WTC11 (cell line): Measurements from ENCODE around the gene KRTAP2-3. TPM values are rescaled to one million over a fixed set of nuclear protein-coding genes. Genes with fewer than 3 reads are reported as not detected.

ENCODE experiments used
- ATAC-seq: fragments of 200-7000 bp; cut with Tn5 transposase; 2 replicates; pipeline ENCODE4 v1.10.0; 2021; ENCODE audit warnings: mild to moderate bottlenecking, moderate library complexity
- CTCF ChIA-PET: fragments of 300-600 bp; sonication (Branson Sonifier 250); formaldehyde crosslinking; loops from one replicate; lab custom pipeline; 2021; ENCODE audit warnings: antibody characterized with exemption; lab: Charles Lee
- POLR2A ChIA-PET: fragments of 350-600 bp; sonication (Branson Sonifier 250); formaldehyde crosslinking; loops from one replicate; lab custom pipeline; 2021; ENCODE audit warnings: antibody characterized with exemption; lab: Charles Lee
- DNase-seq: peaks from one replicate; pipeline ENCODE4 v3.0.0; 2021; ENCODE audit warnings: low spot score
- H3K27ac Mint-ChIP-seq: 2 replicates; pipeline ENCODE4 v1.8.0; 2021; ENCODE audit warnings: mixed read lengths
- H3K27me3 Mint-ChIP-seq: 2 replicates; pipeline ENCODE4 v1.8.0; 2021; ENCODE audit warnings: low read depth, mild to moderate bottlenecking, moderate library complexity, mixed read lengths
- H3K36me3 Mint-ChIP-seq: 2 replicates; pipeline ENCODE4 v1.8.0; 2021; ENCODE audit warnings: mixed read lengths
- H3K4me1 Mint-ChIP-seq: 2 replicates; pipeline ENCODE4 v1.8.0; 2022; ENCODE audit warnings: mixed read lengths
- H3K4me3 Mint-ChIP-seq: 2 replicates; pipeline ENCODE4 v1.8.0; 2021; ENCODE audit warnings: mild to moderate bottlenecking, moderate library complexity, mixed read lengths
- H3K9me3 Mint-ChIP-seq: 2 replicates; pipeline ENCODE4 v1.8.0; 2021; ENCODE audit warnings: mixed read lengths
- CTCF ChIP-seq: fragments of 200-600 bp; IDR thresholded peaks from 2 replicates; pipeline ENCODE4 v1.8.0; 2022; ENCODE audit warnings: antibody characterized with exemption
- ELF4 ChIP-seq: sonication (generic); formaldehyde crosslinking; IDR thresholded peaks from 2 replicates; pipeline ENCODE4 v1.8.1; 2022; ENCODE audit warnings: low read depth, mild to moderate bottlenecking, moderate library complexity, missing genetic modification reagents
- ERG ChIP-seq: fragments of 250-450 bp; sonication (Bioruptor Pico); IDR thresholded peaks from 2 replicates; pipeline ENCODE4 v1.8.0; 2021; ENCODE audit warnings: mild to moderate bottlenecking
- ESRRA ChIP-seq: sonication (generic); formaldehyde crosslinking; IDR thresholded peaks from 2 replicates; pipeline ENCODE4 v1.8.1; 2022; ENCODE audit warnings: mild to moderate bottlenecking, missing genetic modification reagents, borderline replicate concordance
- FOXP4 ChIP-seq: sonication (generic); formaldehyde crosslinking; IDR thresholded peaks from 2 replicates; pipeline ENCODE4 v1.8.0; 2022; ENCODE audit warnings: mild to moderate bottlenecking, missing genetic modification reagents
- JAZF1 ChIP-seq: fragments of 250-450 bp; sonication (Bioruptor Pico); IDR thresholded peaks from 2 replicates; pipeline ENCODE4 v1.9.0; 2021; ENCODE audit warnings: moderate library complexity, mild to moderate bottlenecking, inconsistent platforms
- MYBL2 ChIP-seq: sonication (generic); formaldehyde crosslinking; IDR thresholded peaks from 2 replicates; pipeline ENCODE4 v1.8.1; 2023; ENCODE audit warnings: mild to moderate bottlenecking, moderate library complexity, missing genetic modification reagents
- NFE2L1 ChIP-seq: sonication (generic); formaldehyde crosslinking; IDR thresholded peaks from 2 replicates; pipeline ENCODE4 v1.8.1; 2023; ENCODE audit warnings: missing genetic modification reagents
- NR1H2 ChIP-seq: sonication (generic); formaldehyde crosslinking; IDR thresholded peaks from 2 replicates; pipeline ENCODE4 v1.9.0; 2021; ENCODE audit warnings: mild to moderate bottlenecking, moderate library complexity, missing genetic modification reagents
- PREB ChIP-seq: sonication (generic); formaldehyde crosslinking; IDR thresholded peaks from 2 replicates; pipeline ENCODE4 v1.8.1; 2022; ENCODE audit warnings: mild to moderate bottlenecking, missing genetic modification reagents, moderate library complexity, borderline replicate concordance
- RELA ChIP-seq: sonication (generic); formaldehyde crosslinking; IDR thresholded peaks from 2 replicates; pipeline ENCODE4 v1.8.1; 2022; ENCODE audit warnings: missing genetic modification reagents, mild to moderate bottlenecking, borderline replicate concordance
- RORB ChIP-seq: fragments of 250-450 bp; sonication (Bioruptor Pico); IDR thresholded peaks from 2 replicates; pipeline ENCODE4 v1.9.0; 2021; ENCODE audit warnings: mild to moderate bottlenecking
- SMAD3 ChIP-seq: sonication (generic); formaldehyde crosslinking; IDR thresholded peaks from 2 replicates; pipeline ENCODE4 v1.8.0; 2022; ENCODE audit warnings: missing genetic modification reagents, mild to moderate bottlenecking, borderline replicate concordance
- TCF7 ChIP-seq: sonication (generic); formaldehyde crosslinking; IDR thresholded peaks from 2 replicates; pipeline ENCODE4 v1.8.0; 2022; ENCODE audit warnings: mild to moderate bottlenecking, low read depth, missing genetic modification reagents, moderate library complexity
- TP53 ChIP-seq: sonication (generic); formaldehyde crosslinking; IDR thresholded peaks from 2 replicates; pipeline ENCODE4 v1.8.1; 2023; ENCODE audit warnings: mild to moderate bottlenecking, missing genetic modification reagents
- USF1 ChIP-seq: sonication (generic); formaldehyde crosslinking; IDR thresholded peaks from 2 replicates; pipeline ENCODE4 v1.8.0; 2022; ENCODE audit warnings: mild to moderate bottlenecking, missing genetic modification reagents
- ZNF219 ChIP-seq: sonication (generic); formaldehyde crosslinking; IDR thresholded peaks from 2 replicates; pipeline ENCODE4 v1.8.0; 2023; ENCODE audit warnings: missing genetic modification reagents, mild to moderate bottlenecking, borderline replicate concordance
- ZNF281 ChIP-seq: sonication (generic); formaldehyde crosslinking; IDR thresholded peaks from 2 replicates; pipeline ENCODE4 v1.8.0; 2023; ENCODE audit warnings: mild to moderate bottlenecking, missing genetic modification reagents
- ZNF423 ChIP-seq: fragments of 250-450 bp; sonication (Bioruptor Pico); IDR thresholded peaks from 2 replicates; pipeline ENCODE4 v2.1.2; 2022; ENCODE audit warnings: mild to moderate bottlenecking, moderate library complexity
- total RNA-seq: library from RNA; stranded (reverse); gene quantifications from 3 replicates; pipeline ENCODE4 v1.2.3, GENCODE V29; 2021
- TF ChIP-seq, protein P1 (sequence below): fragments of 250-450 bp; sonication (Bioruptor Pico); conservative IDR thresholded peaks from 2 replicates; pipeline ENCODE4 v1.9.0; 2021; ENCODE audit warnings: mild to moderate bottlenecking

Gene KRTAP2-3
- total RNA-seq, 1 experiment from 2014 or later = not detected

- DNase-seq = no peak
- ChIA-PET POLR2A (no interaction called here), CTCF (no interaction called here)
- Mint-ChIP-seq H3K27me3 (no peaks in the 10 kb centered on the region), H3K27ac (no peak within 1 kb of the TSS), H3K4me1 (peaks cover under 1% of the 10 kb centered on the region), H3K36me3 (no peaks in the 10 kb centered on the region), H3K9me3 (no peaks in the 10 kb centered on the region), H3K4me3 (no peak within 1 kb of the TSS)
- TF ChIP-seq TCF7 (CRISPR knock-in tag) (no peak), FOXP4 (CRISPR knock-in tag) (no peak), RELA (CRISPR knock-in tag) (no peak), MYBL2 (CRISPR knock-in tag) (no peak), ZNF423 (CRISPR knock-in tag) (no peak), SMAD3 (no peak), PREB (no peak), ESRRA (no peak)
- no peak for ATAC-seq
Measured at GRCh38 chr17:41029633-41030245, 30.2 kb downstream of the KRTAP2-3 start, which contains the start of gene KRTAP1-4. KRTAP1-4 (minus strand) TSS chr17:41030195; CDS start chr17:41030078, 117 bp downstream.

GRCh38 chr17:41026715-41027471, 33.0 kb downstream of the KRTAP2-3 start, which contains the start of gene KRTAP1-5:
KRTAP1-5 (minus strand) TSS chr17:41027208; CDS start chr17:41027155, 53 bp downstream.
- DNase-seq (no peak), ATAC-seq (no peak)
- H3K27me3 Mint-ChIP-seq = no peaks in the 10 kb centered on the region
- peaks cover 5% of the 10 kb centered on the region; the same call in 1 of the 2 replicates for H3K9me3 Mint-ChIP-seq
- no peaks in the 10 kb centered on the region for H3K36me3 Mint-ChIP-seq
- CTCF ChIA-PET = interaction anchor here (0.5 kb wide), 1 partner anchor 1319 kb away, joined by 3 read pairs; no protein-coding TSS in a partner anchor
- no peak within 1 kb of the TSS for H3K27ac Mint-ChIP-seq
- H3K4me3 Mint-ChIP-seq = no peak within 1 kb of the TSS
- POLR2A ChIA-PET = no interaction called here
- no peaks in the 10 kb centered on the region for H3K4me1 Mint-ChIP-seq
- TF ChIP-seq NR1H2 (CRISPR knock-in tag) (no peak), ERG (no peak), PREB (no peak), USF1 (no peak), NFE2L1 (CRISPR knock-in tag) (no peak), JAZF1 (no peak), ELF4 (CRISPR knock-in tag) (no peak), TP53 (CRISPR knock-in tag) (no peak), ZNF281 (CRISPR knock-in tag) (no peak), RORB (CRISPR knock-in tag) (no peak), CTCF (no peak), ZNF219 (CRISPR knock-in tag) (no peak)
- TF ChIP-seq, protein P1, sequence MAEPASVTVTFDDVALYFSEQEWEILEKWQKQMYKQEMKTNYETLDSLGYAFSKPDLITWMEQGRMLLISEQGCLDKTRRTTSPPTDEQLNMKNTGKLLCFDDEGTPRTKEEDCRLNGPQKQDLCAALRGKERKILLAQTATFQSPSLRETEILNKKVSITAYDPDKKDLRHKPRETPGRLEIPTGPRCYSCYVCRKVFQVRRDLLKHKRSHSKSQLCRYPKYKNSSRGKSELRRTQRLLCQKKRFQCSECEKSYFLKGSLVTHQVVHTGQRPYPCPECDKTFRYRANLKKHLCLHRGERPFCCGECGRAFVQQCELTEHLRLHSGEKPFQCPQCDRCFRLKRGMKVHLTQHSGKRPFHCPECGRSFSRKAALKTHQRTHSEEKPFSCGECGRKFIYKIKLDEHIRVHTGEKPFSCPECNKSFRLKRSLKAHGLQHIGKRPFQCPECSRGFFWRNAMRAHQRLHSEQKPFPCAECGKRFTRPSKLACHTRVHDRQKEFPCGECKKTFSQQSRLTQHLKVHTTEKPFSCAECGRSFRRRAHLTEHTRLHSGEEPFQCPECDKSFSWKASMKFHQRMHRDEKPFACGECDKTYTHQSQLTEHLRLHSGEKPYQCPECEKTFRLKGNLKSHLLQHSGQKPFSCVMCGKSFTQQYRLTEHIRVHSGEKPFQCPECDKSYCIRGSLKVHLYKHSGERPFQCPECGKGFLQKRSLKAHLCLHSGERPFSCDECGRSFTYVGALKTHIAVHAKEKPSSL = no peak
